A673 (cell line): ENCODE results near the gene NGEF.

Source experiments
- EZH2 ChIP-seq: fragments of 200-600 bp; sonication (generic); IDR thresholded peaks from 2 replicates; pipeline ENCODE4 v1.6.1; 2017; ENCODE audit warnings: borderline replicate concordance, low read depth, mild to moderate bottlenecking, mixed read lengths, antibody characterized with exemption, low read length; ENCODE audit not compliant: poor library complexity, severe bottlenecking
- TF ChIP-seq, protein P1 (sequence below): fragments of 300-800, 200-600 bp; sonication (generic); conservative IDR thresholded peaks from 2 replicates; pipeline ENCODE4 v1.5.1; 2017; ENCODE audit warnings: low read depth, mild to moderate bottlenecking, antibody characterized with exemption, low read length, moderate library complexity, mixed read lengths

DNA sequence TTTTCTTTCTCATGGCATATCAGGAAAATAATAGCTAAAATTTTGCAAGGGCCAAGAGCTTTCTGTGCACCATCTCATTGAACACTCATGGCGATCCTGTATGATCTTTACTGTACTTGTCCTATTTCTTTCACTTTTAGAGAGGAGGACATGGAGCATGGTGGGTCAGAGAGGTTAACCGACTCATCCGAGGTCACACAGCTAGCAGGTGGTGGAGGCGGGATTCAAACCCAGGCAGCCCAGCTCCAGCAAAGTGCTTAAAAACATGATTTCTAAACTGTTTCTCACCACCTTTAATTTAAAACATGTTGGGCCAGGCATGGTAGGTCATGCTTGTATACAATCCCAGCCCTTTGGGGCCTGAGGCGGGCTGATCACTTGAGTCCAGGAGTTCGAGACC lies 6.4 kb downstream of the NGEF start:
- TF ChIP-seq, protein P1, sequence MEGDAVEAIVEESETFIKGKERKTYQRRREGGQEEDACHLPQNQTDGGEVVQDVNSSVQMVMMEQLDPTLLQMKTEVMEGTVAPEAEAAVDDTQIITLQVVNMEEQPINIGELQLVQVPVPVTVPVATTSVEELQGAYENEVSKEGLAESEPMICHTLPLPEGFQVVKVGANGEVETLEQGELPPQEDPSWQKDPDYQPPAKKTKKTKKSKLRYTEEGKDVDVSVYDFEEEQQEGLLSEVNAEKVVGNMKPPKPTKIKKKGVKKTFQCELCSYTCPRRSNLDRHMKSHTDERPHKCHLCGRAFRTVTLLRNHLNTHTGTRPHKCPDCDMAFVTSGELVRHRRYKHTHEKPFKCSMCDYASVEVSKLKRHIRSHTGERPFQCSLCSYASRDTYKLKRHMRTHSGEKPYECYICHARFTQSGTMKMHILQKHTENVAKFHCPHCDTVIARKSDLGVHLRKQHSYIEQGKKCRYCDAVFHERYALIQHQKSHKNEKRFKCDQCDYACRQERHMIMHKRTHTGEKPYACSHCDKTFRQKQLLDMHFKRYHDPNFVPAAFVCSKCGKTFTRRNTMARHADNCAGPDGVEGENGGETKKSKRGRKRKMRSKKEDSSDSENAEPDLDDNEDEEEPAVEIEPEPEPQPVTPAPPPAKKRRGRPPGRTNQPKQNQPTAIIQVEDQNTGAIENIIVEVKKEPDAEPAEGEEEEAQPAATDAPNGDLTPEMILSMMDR: no peak
- TF ChIP-seq EZH2: no peak
